ENCODE data around the gene EYA2.
"Not testable (repeated sequence)": the region's sequence is repeated elsewhere in the genome, so short reads cannot be mapped to it uniquely, and the experiment has no call there.

EYA2 gene

GRCh38 chr20:47173596-47174216 is 279.1 kb downstream of the EYA2 start:
- TF ChIP-seq L3MBTL2 (conservative IDR thresholded peaks at IDR 0.05) (no peak), PKNOX1 (IDR thresholded peaks at IDR 0.05) (no peak), SP1 (IDR thresholded peaks at IDR 0.05) (no peak), FOXK2 (IDR thresholded peaks at IDR 0.05) (no peak), FOXM1 (IDR thresholded peaks at IDR 0.05; ENCODE audit: borderline replicate concordance) (no peak), HDGF (IDR thresholded peaks at IDR 0.05; ENCODE audit: borderline replicate concordance) (no peak), ARNT (IDR thresholded peaks at IDR 0.05) (peak; percentile 17; the same call in 1 of the 2 replicates)
- ChIA-PET CTCF (interaction anchor here (0.6 kb wide), 1 partner anchor 1975 kb away, joined by 3 read pairs; no protein-coding TSS in a partner anchor), POLR2A (interaction anchor here (0.6 kb wide), 1 partner anchor 296 kb away, joined by 3 read pairs; no protein-coding TSS in a partner anchor)
- no peak for DNase-seq (ENCODE audit: extremely low spot score)

- no peak for DNase-seq (ENCODE audit: extremely low spot score)
- CTCF ChIA-PET: interaction anchor here (0.6 kb wide), 1 partner anchor 1976 kb away, joined by 3 read pairs; no protein-coding TSS in a partner anchor
- POLR2A ChIA-PET: no interaction called here
- TF ChIP-seq LEF1 (IDR thresholded peaks at IDR 0.05; ENCODE audit: borderline replicate concordance) (no peak), ZNF384 (IDR thresholded peaks at IDR 0.05) (no peak), SUZ12 (IDR thresholded peaks at IDR 0.05) (no peak), PKNOX1 (IDR thresholded peaks at IDR 0.05) (no peak), ELF4 (IDR thresholded peaks at IDR 0.05) (no peak), FOXA1 (IDR thresholded peaks at IDR 0.05) (no peak), SP1 (IDR thresholded peaks at IDR 0.05) (no peak), ARNT (IDR thresholded peaks at IDR 0.05) (no peak), CTBP1 (IDR thresholded peaks at IDR 0.05; ENCODE audit: borderline replicate concordance) (no peak), HDGF (IDR thresholded peaks at IDR 0.05; ENCODE audit: borderline replicate concordance) (no peak), NFRKB (IDR thresholded peaks at IDR 0.05) (no peak), BHLHE40 (IDR thresholded peaks at IDR 0.05; ENCODE audit: borderline replicate concordance) (no peak), L3MBTL2 (conservative IDR thresholded peaks at IDR 0.05) (no peak), FOXM1 (IDR thresholded peaks at IDR 0.05; ENCODE audit: borderline replicate concordance) (no peak), TARDBP (IDR thresholded peaks at IDR 0.05) (no peak)
These were observed 280.0 kb downstream of the EYA2 start for GRCh38 chr20:47174456-47175243.

- CTCF ChIA-PET: no interaction called here
- no peak for DNase-seq (ENCODE audit: extremely low spot score)
- POLR2A ChIA-PET: no interaction called here
- TF ChIP-seq ZNF384 (IDR thresholded peaks at IDR 0.05): no peak
- no peak for TF ChIP-seq FOXA1 (IDR thresholded peaks at IDR 0.05)
- TF ChIP-seq HDGF (IDR thresholded peaks at IDR 0.05; ENCODE audit: borderline replicate concordance): no peak
- no peak for TF ChIP-seq ARNT (IDR thresholded peaks at IDR 0.05)
- TF ChIP-seq TARDBP (IDR thresholded peaks at IDR 0.05): no peak
- no peak for TF ChIP-seq LEF1 (IDR thresholded peaks at IDR 0.05; ENCODE audit: borderline replicate concordance)
- TF ChIP-seq SUZ12 (IDR thresholded peaks at IDR 0.05): no peak
These were observed 280.9 kb downstream of the EYA2 start for GRCh38 chr20:47175493-47175892.

- CTCF ChIA-PET; POLR2A ChIA-PET; DNase-seq (ENCODE audit: extremely low spot score): not testable (repeated sequence)
These were observed 281.6 kb downstream of the EYA2 start for GRCh38 chr20:47176217-47176616.

- TF ChIP-seq CTBP1 (IDR thresholded peaks at IDR 0.05; ENCODE audit: borderline replicate concordance) (no peak), LEF1 (IDR thresholded peaks at IDR 0.05; ENCODE audit: borderline replicate concordance) (no peak), ARNT (IDR thresholded peaks at IDR 0.05) (no peak), NFRKB (IDR thresholded peaks at IDR 0.05) (no peak), SUZ12 (IDR thresholded peaks at IDR 0.05) (no peak), SP1 (IDR thresholded peaks at IDR 0.05) (no peak)
- CTCF ChIA-PET: no interaction called here
- POLR2A ChIA-PET: no interaction called here
- DNase-seq (ENCODE audit: extremely low spot score): no peak
These were observed 283.6 kb downstream of the EYA2 start for GRCh38 chr20:47178277-47178676.

GRCh38 chr20:47178851-47179250 is 284.2 kb downstream of the EYA2 start:
- ChIA-PET CTCF (no interaction called here), POLR2A (no interaction called here)
- DNase-seq (ENCODE audit: extremely low spot score): no peak
- no peak for TF ChIP-seq LEF1 (IDR thresholded peaks at IDR 0.05; ENCODE audit: borderline replicate concordance)
- no peak for TF ChIP-seq FOXA1 (IDR thresholded peaks at IDR 0.05)
- TF ChIP-seq PKNOX1 (IDR thresholded peaks at IDR 0.05): no peak
- no peak for TF ChIP-seq HDGF (IDR thresholded peaks at IDR 0.05; ENCODE audit: borderline replicate concordance)
- no peak for TF ChIP-seq NFRKB (IDR thresholded peaks at IDR 0.05)
- TF ChIP-seq ARNT (IDR thresholded peaks at IDR 0.05): no peak
- no peak for TF ChIP-seq CTBP1 (IDR thresholded peaks at IDR 0.05; ENCODE audit: borderline replicate concordance)
- TF ChIP-seq BHLHE40 (IDR thresholded peaks at IDR 0.05; ENCODE audit: borderline replicate concordance): no peak
- no peak for TF ChIP-seq FOXM1 (IDR thresholded peaks at IDR 0.05; ENCODE audit: borderline replicate concordance)
- no peak for TF ChIP-seq SP1 (IDR thresholded peaks at IDR 0.05)
- no peak for TF ChIP-seq ZNF384 (IDR thresholded peaks at IDR 0.05)
- no peak for TF ChIP-seq SUZ12 (IDR thresholded peaks at IDR 0.05)

Measured in HEK293T (cell line).